ENCODE results near the gene HSCB. TPM values are rescaled to one million over a fixed set of nuclear protein-coding genes. Genes with fewer than 3 reads are reported as not detected.

HSCB gene
- total RNA-seq, 1 donor from 2014 or later, result 9.8 TPM

DNA sequence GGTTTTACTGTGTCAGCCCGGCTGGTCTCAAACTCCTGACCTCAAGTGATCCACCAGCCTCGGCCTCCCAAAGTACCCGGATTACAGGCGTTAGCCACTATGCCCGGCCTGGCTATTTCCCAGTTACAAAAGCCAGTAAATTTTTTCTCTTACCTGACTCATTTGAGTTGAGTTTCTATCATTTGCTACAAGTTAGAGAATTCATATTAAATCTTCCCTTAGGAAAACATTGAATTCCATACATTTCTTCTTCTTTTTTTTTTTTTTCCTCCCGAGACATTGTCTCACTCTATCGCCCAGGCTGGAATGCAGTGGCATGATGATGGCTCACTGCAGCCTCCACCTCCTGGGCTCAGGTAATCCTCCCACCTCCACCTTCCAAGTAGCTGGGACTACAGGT lies 26.2 kb upstream of the HSCB start:
- H3K4me3 ChIP-seq, result no peak overlapping the region
- no peaks in the 10 kb centered on the region for H3K27me3 ChIP-seq (ENCODE audit: low read depth)
- TF ChIP-seq, protein P1, sequence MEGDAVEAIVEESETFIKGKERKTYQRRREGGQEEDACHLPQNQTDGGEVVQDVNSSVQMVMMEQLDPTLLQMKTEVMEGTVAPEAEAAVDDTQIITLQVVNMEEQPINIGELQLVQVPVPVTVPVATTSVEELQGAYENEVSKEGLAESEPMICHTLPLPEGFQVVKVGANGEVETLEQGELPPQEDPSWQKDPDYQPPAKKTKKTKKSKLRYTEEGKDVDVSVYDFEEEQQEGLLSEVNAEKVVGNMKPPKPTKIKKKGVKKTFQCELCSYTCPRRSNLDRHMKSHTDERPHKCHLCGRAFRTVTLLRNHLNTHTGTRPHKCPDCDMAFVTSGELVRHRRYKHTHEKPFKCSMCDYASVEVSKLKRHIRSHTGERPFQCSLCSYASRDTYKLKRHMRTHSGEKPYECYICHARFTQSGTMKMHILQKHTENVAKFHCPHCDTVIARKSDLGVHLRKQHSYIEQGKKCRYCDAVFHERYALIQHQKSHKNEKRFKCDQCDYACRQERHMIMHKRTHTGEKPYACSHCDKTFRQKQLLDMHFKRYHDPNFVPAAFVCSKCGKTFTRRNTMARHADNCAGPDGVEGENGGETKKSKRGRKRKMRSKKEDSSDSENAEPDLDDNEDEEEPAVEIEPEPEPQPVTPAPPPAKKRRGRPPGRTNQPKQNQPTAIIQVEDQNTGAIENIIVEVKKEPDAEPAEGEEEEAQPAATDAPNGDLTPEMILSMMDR (IDR thresholded peaks at IDR 0.05; ENCODE audit: borderline replicate concordance), result no peak
- no peaks in the 10 kb centered on the region for H3K9me3 ChIP-seq (replicated peaks)
- intact Hi-C loops (cut with micrococcal nuclease), result no loop called here
- no peak for DNase-seq
- H3K4me1 ChIP-seq, result peaks cover 11% of the 10 kb centered on the region
- no peak overlapping the region for H3K27ac ChIP-seq (replicated peaks)
- H3K36me3 ChIP-seq, result no peaks in the 10 kb centered on the region

DNA sequence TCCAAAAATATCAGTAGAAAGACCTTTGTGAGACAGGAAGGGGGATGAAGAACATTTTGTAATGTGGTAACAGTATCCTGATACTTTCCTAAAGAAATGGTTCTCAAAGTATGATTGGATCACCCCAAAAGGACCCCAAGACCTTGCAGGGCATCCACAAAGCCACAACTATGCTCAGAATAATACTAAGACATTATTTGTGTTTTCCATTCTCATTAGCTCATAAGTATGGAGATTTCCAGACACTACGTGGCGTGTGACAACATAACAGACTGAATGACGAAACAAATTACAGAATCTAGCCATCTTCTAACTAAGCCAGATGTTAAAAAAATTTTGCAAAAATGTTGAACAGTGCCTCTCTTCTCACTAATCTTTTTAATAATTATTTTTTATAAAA lies 25.2 kb upstream of the HSCB start:
- Histone ChIP-seq H3K9me3 (replicated peaks) (no peaks in the 10 kb centered on the region), H3K36me3 (no peaks in the 10 kb centered on the region), H3K4me3 (no peak overlapping the region), H3K27me3 (ENCODE audit: low read depth) (no peaks in the 10 kb centered on the region), H3K27ac (replicated peaks) (no peak overlapping the region), H3K4me1 (peaks cover under 1% of the 10 kb centered on the region)
- DNase-seq, result no peak
- intact Hi-C loops (cut with micrococcal nuclease), result no loop called here
- TF ChIP-seq, protein P1 (IDR thresholded peaks at IDR 0.05; ENCODE audit: borderline replicate concordance), result no peak

DNA sequence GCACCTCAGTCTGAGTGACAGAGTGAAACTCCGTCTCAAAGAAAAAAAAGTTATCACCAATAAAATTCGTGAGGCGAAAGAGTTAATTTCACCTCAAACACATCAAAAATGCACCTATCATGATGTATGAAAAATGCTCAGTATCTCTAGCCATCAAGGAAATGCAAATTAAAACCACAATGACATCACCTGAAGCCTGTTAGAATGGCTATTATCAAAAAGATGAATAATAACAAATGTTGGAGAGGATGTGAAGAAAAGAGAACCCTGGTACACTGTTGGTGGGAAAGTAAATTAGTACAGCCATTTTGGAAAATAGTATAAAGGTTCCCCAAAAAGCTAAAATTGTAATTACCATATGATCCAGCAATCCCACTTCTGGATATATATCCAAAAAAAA lies 23.8 kb upstream of the HSCB start:
- TF ChIP-seq, protein P1 (IDR thresholded peaks at IDR 0.05; ENCODE audit: borderline replicate concordance), result no peak
- no peaks in the 10 kb centered on the region for H3K4me1 ChIP-seq
- no peaks in the 10 kb centered on the region for H3K9me3 ChIP-seq (replicated peaks)
- intact Hi-C loops (cut with micrococcal nuclease), result no loop called here
- no peak overlapping the region for H3K27ac ChIP-seq (replicated peaks)
- DNase-seq, result no peak
- no peaks in the 10 kb centered on the region for H3K36me3 ChIP-seq
- H3K4me3 ChIP-seq, result no peak overlapping the region
- no peaks in the 10 kb centered on the region for H3K27me3 ChIP-seq (ENCODE audit: low read depth)

DNA sequence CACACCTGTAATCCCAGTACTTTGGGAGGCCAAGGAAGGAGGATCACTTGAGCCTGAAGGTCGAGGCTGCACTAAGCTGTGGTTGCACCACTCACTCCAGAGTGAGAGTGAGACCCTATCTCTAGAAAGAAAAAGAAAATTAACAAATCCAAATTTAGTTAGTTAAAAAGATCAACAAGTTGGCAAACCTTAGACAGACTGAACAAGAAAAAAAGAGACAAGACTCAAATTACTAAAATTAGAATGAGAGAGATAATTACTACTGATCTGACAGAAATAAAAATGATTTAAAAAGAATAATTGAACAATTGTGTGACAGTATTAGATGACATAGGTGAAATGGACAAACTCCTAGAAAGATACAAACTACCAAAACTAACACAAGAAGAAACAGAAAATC lies 13.8 kb upstream of the HSCB start:
- Histone ChIP-seq H3K27ac (replicated peaks) (no peak overlapping the region), H3K27me3 (ENCODE audit: low read depth) (no peaks in the 10 kb centered on the region), H3K9me3 (replicated peaks) (no peaks in the 10 kb centered on the region), H3K4me3 (no peak overlapping the region), H3K4me1 (no peaks in the 10 kb centered on the region), H3K36me3 (no peaks in the 10 kb centered on the region)
- intact Hi-C loops (cut with micrococcal nuclease), result no loop called here
- no peak for DNase-seq
- TF ChIP-seq, protein P1 (IDR thresholded peaks at IDR 0.05; ENCODE audit: borderline replicate concordance), result no peak

DNA sequence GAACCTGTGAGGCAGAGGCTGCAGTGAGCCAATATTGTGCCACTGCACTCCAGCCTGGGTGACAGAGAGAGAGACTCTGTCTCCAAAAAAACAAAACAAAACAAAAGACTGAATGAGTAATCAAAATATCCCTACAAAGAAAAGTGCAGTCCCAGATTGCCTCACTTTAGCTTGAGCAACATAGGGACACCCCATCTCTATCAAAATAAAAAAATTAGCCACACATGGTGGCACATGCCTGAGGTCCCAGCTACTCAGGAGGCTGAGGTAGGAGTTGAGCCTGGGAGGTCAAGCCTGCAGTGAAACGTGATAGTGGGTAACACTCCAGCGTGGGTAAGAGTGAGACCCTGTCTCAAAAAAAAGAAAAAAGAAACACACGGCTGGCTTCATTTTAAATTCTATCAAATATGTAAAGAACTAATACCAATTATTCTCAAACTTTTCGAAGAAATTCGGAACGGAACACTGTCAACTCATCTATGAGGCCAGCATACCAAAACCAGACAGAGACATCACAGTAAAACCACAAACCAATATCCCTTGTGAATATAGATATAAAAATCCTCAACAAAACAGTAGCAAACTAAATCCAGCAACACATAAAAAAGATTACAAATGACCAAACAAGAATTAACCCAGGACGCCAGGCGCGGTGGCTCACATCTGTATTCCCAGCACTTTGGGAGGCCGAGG lies 13.1 kb upstream of the HSCB start:
- no peaks in the 10 kb centered on the region for H3K36me3 ChIP-seq
- no peak for DNase-seq
- no peak overlapping the region for H3K27ac ChIP-seq (replicated peaks)
- no peaks in the 10 kb centered on the region for H3K9me3 ChIP-seq (replicated peaks)
- no peaks in the 10 kb centered on the region for H3K4me1 ChIP-seq
- no peak overlapping the region for H3K4me3 ChIP-seq
- TF ChIP-seq, protein P1 (IDR thresholded peaks at IDR 0.05; ENCODE audit: borderline replicate concordance), result no peak
- intact Hi-C loops (cut with micrococcal nuclease), result no loop called here
- H3K27me3 ChIP-seq (ENCODE audit: low read depth), result no peaks in the 10 kb centered on the region
